Endothelial cell of umbilical vein (primary cell): ENCODE data around the gene EFCAB5.

Experiments
- MYC ChIP-seq: IDR thresholded peaks from one replicate; pipeline ENCODE4 v1.6.1; 2011; ENCODE audit warnings: mild to moderate bottlenecking, low read depth, low read length
- POLR2A ChIP-seq: IDR thresholded peaks from 2 replicates; pipeline ENCODE4 v1.6.1; 2012; ENCODE audit warnings: low read depth, mild to moderate bottlenecking, control low read depth, low read length
- POLR2AphosphoS5 ChIP-seq: IDR thresholded peaks from 2 replicates; pipeline ENCODE4 v1.6.1; 2012; ENCODE audit warnings: low read depth, mild to moderate bottlenecking, control low read depth, low read length, moderate library complexity; ENCODE audit not compliant: insufficient read depth
- TF ChIP-seq, protein P1 (sequence below), 2 donors: IDR thresholded peaks; 1 replicate in 1 of 2; 2 replicates in 1 of 2; pipeline ENCODE4 v1.5.1; 2011; ENCODE audit warnings: low read length in 2 of 2, mild to moderate bottlenecking in 2 of 2, moderate library complexity in 2 of 2, control low read depth in 1 of 2, inconsistent platforms in 1 of 2, low read depth in 1 of 2; ENCODE audit not compliant: insufficient read depth in 1 of 2; ENCODE audit errors: extremely low read depth in 1 of 2

- no peak for TF ChIP-seq POLR2A
- no peak for TF ChIP-seq MYC
- TF ChIP-seq, protein P1, sequence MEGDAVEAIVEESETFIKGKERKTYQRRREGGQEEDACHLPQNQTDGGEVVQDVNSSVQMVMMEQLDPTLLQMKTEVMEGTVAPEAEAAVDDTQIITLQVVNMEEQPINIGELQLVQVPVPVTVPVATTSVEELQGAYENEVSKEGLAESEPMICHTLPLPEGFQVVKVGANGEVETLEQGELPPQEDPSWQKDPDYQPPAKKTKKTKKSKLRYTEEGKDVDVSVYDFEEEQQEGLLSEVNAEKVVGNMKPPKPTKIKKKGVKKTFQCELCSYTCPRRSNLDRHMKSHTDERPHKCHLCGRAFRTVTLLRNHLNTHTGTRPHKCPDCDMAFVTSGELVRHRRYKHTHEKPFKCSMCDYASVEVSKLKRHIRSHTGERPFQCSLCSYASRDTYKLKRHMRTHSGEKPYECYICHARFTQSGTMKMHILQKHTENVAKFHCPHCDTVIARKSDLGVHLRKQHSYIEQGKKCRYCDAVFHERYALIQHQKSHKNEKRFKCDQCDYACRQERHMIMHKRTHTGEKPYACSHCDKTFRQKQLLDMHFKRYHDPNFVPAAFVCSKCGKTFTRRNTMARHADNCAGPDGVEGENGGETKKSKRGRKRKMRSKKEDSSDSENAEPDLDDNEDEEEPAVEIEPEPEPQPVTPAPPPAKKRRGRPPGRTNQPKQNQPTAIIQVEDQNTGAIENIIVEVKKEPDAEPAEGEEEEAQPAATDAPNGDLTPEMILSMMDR (IDR thresholded peaks at IDR 0.05; ENCODE audit: extremely low read depth in 1 of 2, insufficient read depth in 1 of 2, low read depth in 1 of 2, low read length in 2 of 2) = no peak
- no peak for TF ChIP-seq POLR2AphosphoS5
Measured at GRCh38 chr17:29929006-29929532, 12.4 kb upstream of the EFCAB5 start.
